Measurements from ENCODE around the gene TAS2R42.

GRCh38 chr12:11182529-11182928, 4.2 kb downstream of the TAS2R42 start:
- no peak for TF ChIP-seq CTCF (IDR thresholded peaks at IDR 0.05)
- TF ChIP-seq POLR2A (IDR thresholded peaks at IDR 0.05): no peak

Measured in thyroid gland (tissue), 4 donors.